Cardiac septum (tissue), 1 donor: Measurements from ENCODE around the gene FXYD5. TPM values are rescaled to one million over a fixed set of nuclear protein-coding genes. Genes with fewer than 3 reads are reported as not detected.
"Not testable (repeated sequence)": the region's sequence is repeated elsewhere in the genome, so short reads cannot be mapped to it uniquely, and the experiment has no call there.

Experiments used
- DNase-seq: peaks from one replicate; pipeline ENCODE4 v3.0.0-alpha.2; 2020; ENCODE audit warnings: low spot score
- intact Hi-C: fragments of 100-400 bp; cut with DNase I; formaldehyde crosslinking; loops from one replicate; pipeline ENCODE4 v1.14.0; 2022
- total RNA-seq: library from RNA; stranded (reverse); fragmentation: NEBNext Ultra II Directional; extraction: Animal tissue kit (Norgen Biotek cat#: 25700); gene quantifications from one replicate; pipeline ENCODE4 v1.2.1, GENCODE V29; 2021
- donor health status: DM: no; HTN: no; CAD: no.

FXYD5 gene
- total RNA-seq, 1 donor from 2014 or later = 19.0 TPM

GRCh38 chr19:35118268-35119020 is 36.1 kb upstream of the FXYD5 start:
- no peak for DNase-seq
- intact Hi-C loops = no loop called here

DNA sequence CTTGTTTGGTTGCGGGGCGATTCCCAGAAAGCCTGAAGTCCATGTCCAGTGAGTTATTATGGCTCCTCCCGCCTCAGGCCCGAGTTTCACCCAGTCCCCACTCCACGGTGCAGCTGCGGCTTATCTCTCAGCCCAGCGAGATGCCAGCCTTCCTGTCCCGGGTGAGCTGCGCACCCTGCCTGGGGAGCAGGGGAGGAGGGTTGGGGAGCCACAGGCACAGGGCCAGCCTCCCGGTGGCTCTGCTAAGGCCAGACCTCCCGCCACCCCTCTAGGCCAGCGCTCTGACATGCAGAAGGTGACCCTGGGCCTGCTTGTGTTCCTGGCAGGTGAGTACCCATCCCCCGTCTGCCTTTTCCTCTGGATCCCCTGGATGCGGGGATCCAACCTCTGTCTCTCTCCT is 35.4 kb upstream of the FXYD5 start:
- intact Hi-C loops = no loop called here
- no peak for DNase-seq

DNA sequence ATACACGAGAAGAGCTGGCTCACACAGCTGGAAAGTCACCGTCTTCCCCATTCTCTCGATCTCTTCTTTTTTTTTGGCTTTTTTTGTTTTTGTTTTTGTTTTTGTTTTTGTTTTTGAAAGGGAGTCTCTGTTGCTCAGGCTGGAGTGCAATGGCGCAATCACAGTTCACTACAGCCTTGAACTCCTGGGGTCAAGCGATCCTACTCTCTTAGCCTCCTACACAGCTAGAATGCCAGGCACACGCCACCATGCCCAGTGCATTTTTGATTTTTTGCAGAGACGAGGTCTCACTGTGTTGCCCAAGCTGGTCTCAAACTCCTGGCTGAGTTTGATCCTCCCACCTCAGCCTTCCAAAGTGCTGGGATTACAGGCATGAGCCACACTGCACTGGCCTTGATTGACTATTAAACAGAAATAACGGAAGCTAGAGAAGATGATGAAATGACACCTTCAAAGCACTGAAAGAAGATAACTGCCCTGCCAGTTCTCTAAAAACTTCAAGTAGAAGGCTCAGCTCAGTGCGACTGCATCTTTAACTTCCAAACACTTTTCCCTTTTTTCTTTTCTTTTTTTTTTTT is 34.9 kb upstream of the FXYD5 start:
- intact Hi-C loops = no loop called here
- no peak for DNase-seq

DNA sequence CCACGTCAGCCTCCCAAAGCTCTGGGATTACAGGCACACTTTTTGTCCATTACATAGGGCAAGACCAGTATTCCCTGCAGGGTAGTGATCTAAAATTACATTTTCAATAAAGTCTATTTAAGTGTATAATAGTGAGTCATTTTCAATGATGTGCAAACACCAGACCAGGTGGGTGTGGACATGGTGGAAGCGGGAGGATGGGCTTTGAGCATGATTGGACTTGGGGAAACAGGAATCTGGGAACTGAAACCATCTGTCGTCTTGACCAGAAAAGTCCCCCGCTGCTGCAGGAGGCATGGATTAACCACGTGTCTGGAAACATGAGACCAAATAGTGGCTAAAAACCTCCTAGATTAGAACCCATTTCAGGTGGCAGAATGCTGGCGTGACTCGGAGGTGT is 34.0 kb upstream of the FXYD5 start:
- DNase-seq = no peak
- intact Hi-C loops = no loop called here

- intact Hi-C loops = no loop called here
- DNase-seq = no peak
These were observed 33.6 kb upstream of the FXYD5 start for GRCh38 chr19:35120898-35121297.

GRCh38 chr19:35122687-35123551 is 31.6 kb upstream of the FXYD5 start:
- intact Hi-C loops = no loop called here
- no peak for DNase-seq

DNA sequence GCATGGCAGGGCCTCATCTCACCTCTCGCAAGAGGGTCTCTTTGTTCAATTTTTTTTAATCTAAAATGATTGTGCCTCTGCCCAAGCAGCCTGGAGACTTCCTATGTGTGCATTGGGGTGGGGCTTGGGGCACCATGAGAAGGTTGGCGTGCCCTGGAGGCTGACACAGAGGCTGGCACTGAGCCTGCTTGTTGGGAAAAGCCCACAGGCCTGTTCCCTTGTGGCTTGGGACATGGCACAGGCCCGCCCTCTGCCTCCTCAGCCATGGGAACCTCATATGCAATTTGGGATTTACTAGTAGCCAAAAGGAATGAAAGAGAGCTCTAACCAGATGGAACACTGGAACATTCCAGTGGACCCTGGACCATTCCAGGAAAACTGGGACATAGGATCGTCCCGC is 31.0 kb upstream of the FXYD5 start:
- intact Hi-C loops = no loop called here
- DNase-seq = no peak

- intact Hi-C loops = no loop called here
- DNase-seq = peak; percentile 96
These were observed 30.2 kb upstream of the FXYD5 start for GRCh38 chr19:35124098-35125060.

DNA sequence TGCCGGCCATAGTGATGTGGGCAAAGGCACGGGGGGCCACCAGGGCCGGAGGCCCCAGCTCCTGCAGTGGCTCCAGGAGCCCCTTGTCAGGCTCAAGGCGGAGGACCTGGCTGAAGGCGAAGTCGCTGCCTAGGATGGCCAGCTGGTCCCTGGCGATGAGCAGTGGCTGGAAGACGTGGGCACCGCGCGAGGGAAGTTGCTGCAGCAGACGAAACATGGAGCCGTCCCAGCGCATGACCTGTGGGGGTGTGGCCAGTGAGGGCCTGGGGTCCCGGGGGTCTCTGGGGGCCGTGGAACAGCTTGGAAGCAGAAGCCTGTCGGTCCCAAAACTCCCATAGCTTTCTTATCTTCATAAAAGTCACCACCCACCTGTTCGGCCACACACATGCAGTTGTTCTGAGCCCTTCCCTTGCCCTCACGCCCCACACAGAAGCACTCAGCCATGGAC is 29.2 kb upstream of the FXYD5 start:
- intact Hi-C loops = no loop called here
- no peak for DNase-seq

GRCh38 chr19:35125749-35126623 is 28.5 kb upstream of the FXYD5 start:
- DNase-seq = no peak
- intact Hi-C loops = no loop called here

GRCh38 chr19:35126624-35126959 is 27.9 kb upstream of the FXYD5 start:
- no peak for DNase-seq
- intact Hi-C loops = no loop called here

DNA sequence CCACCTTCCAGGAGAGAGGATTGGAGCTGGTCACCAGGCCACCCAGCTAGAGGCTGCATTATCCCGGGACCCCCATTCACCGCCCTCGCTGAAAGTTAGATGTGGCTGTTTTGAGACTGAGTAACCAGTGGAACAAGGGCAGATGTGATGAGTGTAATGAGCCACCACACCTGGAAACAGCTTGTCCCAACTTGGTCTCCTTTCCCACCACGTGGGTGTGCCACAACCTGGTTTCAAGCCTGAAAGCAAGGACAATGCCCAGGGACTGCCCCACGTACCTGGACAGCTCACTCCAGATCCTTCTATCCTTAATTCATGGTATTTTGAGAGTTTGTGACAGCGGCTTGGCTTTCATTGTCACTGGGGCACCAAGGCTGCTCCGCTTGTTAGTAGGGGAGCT is 26.7 kb upstream of the FXYD5 start:
- DNase-seq = no peak
- intact Hi-C loops = no loop called here

DNA sequence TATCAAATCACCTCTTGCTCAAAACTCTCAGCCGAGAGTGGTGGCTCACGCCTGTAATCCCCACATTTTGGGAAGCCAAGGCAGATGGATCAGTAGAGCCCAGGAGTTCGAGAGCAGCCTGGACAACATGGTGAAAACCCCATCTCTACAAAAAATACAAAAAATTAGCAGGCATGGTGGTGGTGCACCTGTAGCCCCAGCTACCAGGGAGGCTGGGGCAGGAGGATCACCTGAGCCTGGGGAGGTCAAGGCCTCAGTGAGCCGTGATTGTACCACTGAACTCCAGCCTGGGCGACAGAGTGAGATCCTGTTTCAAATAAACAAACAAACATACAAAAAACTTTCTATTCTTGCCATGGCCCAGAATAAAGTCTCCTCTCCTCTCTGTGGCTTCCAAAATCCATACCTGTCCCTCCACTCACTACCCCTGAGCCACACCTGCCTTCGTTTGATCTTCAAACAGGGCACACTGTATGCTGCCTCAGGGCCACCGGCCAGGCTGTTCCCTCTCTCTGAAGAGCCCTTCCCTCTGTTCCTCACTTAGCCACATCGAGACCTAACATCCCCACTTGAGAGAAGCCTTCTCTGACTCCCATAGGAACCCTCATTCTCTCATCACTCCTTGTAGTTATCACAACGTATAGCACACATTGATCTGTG is 26.0 kb upstream of the FXYD5 start:
- intact Hi-C loops = no loop called here
- DNase-seq = no peak

DNA sequence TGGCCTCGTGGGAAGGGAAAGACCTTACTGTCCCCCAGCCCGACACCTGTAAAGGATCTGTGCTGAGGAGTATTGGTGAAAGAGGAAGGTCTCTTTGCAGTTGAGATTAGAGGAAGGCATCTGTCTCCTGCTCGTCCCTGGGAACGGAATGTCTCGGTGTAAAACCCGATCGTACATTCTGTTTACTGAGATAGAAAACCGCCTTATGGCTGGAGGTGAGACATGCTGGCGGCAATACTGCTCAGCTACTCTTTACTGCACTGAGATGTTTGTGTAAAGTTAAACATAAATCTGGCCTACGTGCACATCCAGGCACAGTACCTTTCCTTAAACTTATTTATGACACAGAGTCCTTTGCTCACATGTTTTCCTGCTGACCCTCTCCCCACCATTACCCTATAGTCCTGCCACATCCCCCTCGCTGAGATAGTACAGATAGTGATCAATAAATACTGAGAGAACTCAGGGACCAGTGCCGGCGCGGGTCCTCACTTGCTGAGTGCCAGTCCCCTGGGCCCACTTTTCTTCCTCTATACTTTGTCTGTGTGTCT is 24.7 kb upstream of the FXYD5 start:
- intact Hi-C loops = not testable (repeated sequence)

GRCh38 chr19:35130761-35131720 is 23.5 kb upstream of the FXYD5 start:
- DNase-seq = no peak
- intact Hi-C loops = no loop called here

More for the DNA sequence above, 24.7 kb upstream of the FXYD5 start:
- not testable (repeated sequence) for DNase-seq

DNA sequence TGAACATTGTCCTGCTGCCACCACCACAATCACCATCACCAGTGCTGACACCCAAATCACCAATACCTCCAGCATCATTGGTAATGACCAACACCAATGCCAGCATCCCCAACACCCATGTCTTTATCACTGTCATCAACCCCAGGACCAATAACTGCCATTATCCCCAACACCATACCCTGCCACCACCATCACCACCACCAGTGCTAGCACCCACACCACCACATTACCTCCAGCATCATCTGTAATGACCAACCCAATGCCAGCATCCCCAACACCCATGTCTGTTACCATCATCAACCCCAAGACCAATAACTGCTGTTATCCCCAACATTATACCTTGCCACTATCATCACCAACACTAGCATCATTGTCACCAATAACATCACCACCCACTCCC is 22.3 kb upstream of the FXYD5 start:
- intact Hi-C loops = no loop called here
- DNase-seq = no peak

- DNase-seq = no peak
- intact Hi-C loops = loop anchor here (2.0 kb wide), 1 partner anchor 67 kb away; no protein-coding TSS in a partner anchor
These were observed 20.7 kb upstream of the FXYD5 start for GRCh38 chr19:35133826-35134225.
